EH (cell line): ENCODE data around the gene HUWE1.

Experiments
- DNase-seq: peaks from one replicate; pipeline ENCODE4 v3.0.0-alpha.2; 2015; ENCODE audit warnings: low read depth

Gene HUWE1

GRCh38 chrX:53621418-53621986 lies 65.0 kb downstream of the HUWE1 start:
- no peak for DNase-seq

- no peak for DNase-seq
Measured at GRCh38 chrX:53616946-53617345, 69.6 kb downstream of the HUWE1 start.

GRCh38 chrX:53606456-53606855 lies 80.1 kb downstream of the HUWE1 start:
- no peak for DNase-seq

- no peak for DNase-seq
Measured at GRCh38 chrX:53605004-53605403, 81.5 kb downstream of the HUWE1 start.

- DNase-seq: no peak
Measured at GRCh38 chrX:53599781-53600396, 86.6 kb downstream of the HUWE1 start.

GRCh38 chrX:53598169-53598568 lies 88.3 kb downstream of the HUWE1 start:
- no peak for DNase-seq

- peak; percentile 14 for DNase-seq
Measured at GRCh38 chrX:53595266-53595810, 91.2 kb downstream of the HUWE1 start.

- DNase-seq: peak; percentile 62
Measured at GRCh38 chrX:53594354-53594753, 92.2 kb downstream of the HUWE1 start.

GRCh38 chrX:53587795-53588420 lies 98.6 kb downstream of the HUWE1 start:
- no peak for DNase-seq

GRCh38 chrX:53584891-53585290 lies 101.6 kb downstream of the HUWE1 start:
- DNase-seq: no peak

GRCh38 chrX:53583571-53583970 lies 102.9 kb downstream of the HUWE1 start:
- DNase-seq: no peak

GRCh38 chrX:53580742-53581504 lies 105.6 kb downstream of the HUWE1 start:
- no peak for DNase-seq

GRCh38 chrX:53571494-53571893 lies 115.0 kb downstream of the HUWE1 start:
- DNase-seq: no peak

- DNase-seq: no peak
Measured at GRCh38 chrX:53563324-53563723, 123.2 kb downstream of the HUWE1 start.

GRCh38 chrX:53561912-53562311 lies 124.6 kb downstream of the HUWE1 start:
- DNase-seq: no peak

GRCh38 chrX:53558646-53559045 lies 127.9 kb downstream of the HUWE1 start:
- DNase-seq: no peak

GRCh38 chrX:53556868-53557267 lies 129.7 kb downstream of the HUWE1 start:
- DNase-seq: no peak

GRCh38 chrX:53550756-53551463 lies 135.6 kb downstream of the HUWE1 start:
- no peak for DNase-seq

GRCh38 chrX:53547668-53548067 lies 138.9 kb downstream of the HUWE1 start:
- DNase-seq: no peak

- no peak for DNase-seq
Measured at GRCh38 chrX:53544936-53545335, 141.6 kb downstream of the HUWE1 start.

GRCh38 chrX:53538781-53539180 lies 147.7 kb downstream of the HUWE1 start:
- no peak for DNase-seq
